Suprapubic skin (tissue), 3 donors: Measurements from ENCODE around the gene SLC29A3.

Experiments used
- EP300 ChIP-seq: sonication (generic); formaldehyde crosslinking; IDR thresholded peaks from one replicate; pipeline ENCODE4 v1.6.1; 2017; ENCODE audit warnings: antibody characterized with exemption
- POLR2A ChIP-seq, 2 donors: fragments of 450-650 bp; IDR thresholded peaks; one replicate each; pipeline ENCODE4 v1.6.1; 2017; ENCODE audit warnings: antibody characterized with exemption in 2 of 2, mild to moderate bottlenecking in 2 of 2, moderate library complexity in 2 of 2
- TF ChIP-seq, protein P1 (sequence below), 2 donors: fragments of 200-600 bp in 1 of 2; fragments of 450-650 bp in 1 of 2; sonication (generic) in 1 of 2; IDR thresholded peaks; one replicate each; pipeline ENCODE4 v1.5.1; 2016 to 2019; ENCODE audit warnings: antibody characterized with exemption in 2 of 2, mild to moderate bottlenecking in 1 of 2, moderate library complexity in 1 of 2

- TF ChIP-seq POLR2A (IDR thresholded peaks at IDR 0.05) (no peak), EP300 (no peak)
- TF ChIP-seq, protein P1, sequence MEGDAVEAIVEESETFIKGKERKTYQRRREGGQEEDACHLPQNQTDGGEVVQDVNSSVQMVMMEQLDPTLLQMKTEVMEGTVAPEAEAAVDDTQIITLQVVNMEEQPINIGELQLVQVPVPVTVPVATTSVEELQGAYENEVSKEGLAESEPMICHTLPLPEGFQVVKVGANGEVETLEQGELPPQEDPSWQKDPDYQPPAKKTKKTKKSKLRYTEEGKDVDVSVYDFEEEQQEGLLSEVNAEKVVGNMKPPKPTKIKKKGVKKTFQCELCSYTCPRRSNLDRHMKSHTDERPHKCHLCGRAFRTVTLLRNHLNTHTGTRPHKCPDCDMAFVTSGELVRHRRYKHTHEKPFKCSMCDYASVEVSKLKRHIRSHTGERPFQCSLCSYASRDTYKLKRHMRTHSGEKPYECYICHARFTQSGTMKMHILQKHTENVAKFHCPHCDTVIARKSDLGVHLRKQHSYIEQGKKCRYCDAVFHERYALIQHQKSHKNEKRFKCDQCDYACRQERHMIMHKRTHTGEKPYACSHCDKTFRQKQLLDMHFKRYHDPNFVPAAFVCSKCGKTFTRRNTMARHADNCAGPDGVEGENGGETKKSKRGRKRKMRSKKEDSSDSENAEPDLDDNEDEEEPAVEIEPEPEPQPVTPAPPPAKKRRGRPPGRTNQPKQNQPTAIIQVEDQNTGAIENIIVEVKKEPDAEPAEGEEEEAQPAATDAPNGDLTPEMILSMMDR (IDR thresholded peaks at IDR 0.05): no peak
Measured at GRCh38 chr10:71299071-71299785, 19.8 kb upstream of the SLC29A3 start.
